Activated T-helper 17 cell treated with anti-CD3 and anti-CD28 coated beads, Interleukin-2, amount 50 U/mL, for 72 hours (primary cell): ENCODE data around the gene ZNF253. TPM values are rescaled to one million over a fixed set of nuclear protein-coding genes. Genes with fewer than 3 reads are reported as not detected.
"Not testable (repeated sequence)": the region's sequence is repeated elsewhere in the genome, so short reads cannot be mapped to it uniquely, and the experiment has no call there.

Experiments used
- ATAC-seq: fragments of 150-1000 bp; cut with Tn5 transposase; replicated peaks from 2 replicates; pipeline ENCODE4 v1.10.0; 2021; ENCODE audit warnings: mild to moderate bottlenecking, moderate library complexity
- H3K27ac Mint-ChIP-seq: one replicate; pipeline ENCODE4 v1.8.0; 2022; ENCODE audit warnings: mixed read lengths
- H3K27me3 Mint-ChIP-seq: one replicate; pipeline ENCODE4 v1.8.0; 2022; ENCODE audit warnings: mixed read lengths
- H3K36me3 Mint-ChIP-seq: one replicate; pipeline ENCODE4 v1.8.0; 2022; ENCODE audit warnings: low read depth, mild to moderate bottlenecking, mixed read lengths
- H3K4me1 Mint-ChIP-seq: one replicate; pipeline ENCODE4 v1.8.0; 2022; ENCODE audit warnings: mixed read lengths
- H3K4me3 Mint-ChIP-seq: one replicate; pipeline ENCODE4 v1.8.0; 2022; ENCODE audit warnings: mild to moderate bottlenecking, mixed read lengths
- H3K9me3 Mint-ChIP-seq: one replicate; pipeline ENCODE4 v1.8.0; 2022; ENCODE audit warnings: mixed read lengths
- total RNA-seq, 2 donors: library from RNA; stranded (reverse); gene quantifications; one replicate each; pipeline ENCODE4 v1.2.3, GENCODE V29; 2022

ZNF253 gene
- total RNA-seq, 2 donors from 2014 or later = 15.7 to 17.9 TPM

DNA sequence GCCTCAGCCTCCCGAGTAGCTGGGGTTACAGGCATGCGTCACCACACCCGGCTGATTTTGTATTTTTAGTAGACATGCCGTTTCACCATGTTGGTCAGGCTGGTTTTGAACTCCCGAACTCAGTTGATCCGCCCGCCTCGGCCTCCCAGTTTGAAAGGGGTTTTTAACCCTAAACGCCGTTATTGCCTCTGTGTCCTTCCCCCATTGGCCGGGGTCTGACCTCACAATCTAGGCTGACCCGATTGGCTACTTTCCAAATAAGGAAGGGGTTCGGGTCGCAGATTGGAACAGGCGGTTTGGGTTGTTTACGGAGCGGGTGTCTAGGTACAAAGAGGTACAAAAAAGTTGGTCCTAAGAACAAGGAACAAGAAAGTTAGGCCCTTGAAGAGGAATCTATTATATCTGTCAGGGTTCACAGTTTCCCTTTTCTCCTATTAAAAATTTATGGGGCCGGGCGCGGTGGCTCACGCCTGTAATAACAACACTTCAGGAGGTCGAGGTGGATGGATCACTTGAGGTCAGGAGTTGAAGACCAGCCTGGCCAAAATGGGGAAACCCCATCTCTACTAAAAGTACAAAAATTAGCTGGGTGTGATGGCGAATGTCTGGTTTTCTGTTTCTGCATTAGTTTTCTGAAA lies 1.0 kb downstream of the ZNF253 start:
- ATAC-seq = peak; percentile 35
- H3K27ac Mint-ChIP-seq = peak overlapping the region; percentile 97
- H3K9me3 Mint-ChIP-seq = peaks cover 4% of the 10 kb centered on the region
- H3K4me1 Mint-ChIP-seq = peaks cover 17% of the 10 kb centered on the region
- H3K36me3 Mint-ChIP-seq = peaks cover 36% of the 10 kb centered on the region
- H3K4me3 Mint-ChIP-seq = peak overlapping the region; percentile 99
- no peaks in the 10 kb centered on the region for H3K27me3 Mint-ChIP-seq

DNA sequence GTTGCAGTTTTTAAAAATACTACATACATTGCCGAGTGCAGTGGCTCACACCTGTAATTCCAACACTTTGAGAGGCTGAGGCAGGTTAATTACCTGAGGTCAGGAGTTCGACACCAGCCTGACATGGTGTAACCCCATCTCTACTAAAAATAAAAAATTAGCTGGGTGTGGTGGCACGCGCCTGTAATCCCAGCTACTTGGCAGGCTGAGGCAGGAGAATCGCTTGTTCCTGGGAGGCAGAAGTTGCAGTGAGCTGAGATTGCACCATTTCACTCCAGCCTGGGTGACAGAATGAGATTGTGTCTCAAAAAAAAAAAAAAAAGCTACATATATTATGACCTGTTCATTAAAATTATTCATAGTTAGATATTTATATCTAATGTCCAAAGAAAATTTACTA lies 4.4 kb downstream of the ZNF253 start:
- peaks cover 54% of the 10 kb centered on the region for H3K36me3 Mint-ChIP-seq
- H3K4me3 Mint-ChIP-seq = not testable (repeated sequence)

DNA sequence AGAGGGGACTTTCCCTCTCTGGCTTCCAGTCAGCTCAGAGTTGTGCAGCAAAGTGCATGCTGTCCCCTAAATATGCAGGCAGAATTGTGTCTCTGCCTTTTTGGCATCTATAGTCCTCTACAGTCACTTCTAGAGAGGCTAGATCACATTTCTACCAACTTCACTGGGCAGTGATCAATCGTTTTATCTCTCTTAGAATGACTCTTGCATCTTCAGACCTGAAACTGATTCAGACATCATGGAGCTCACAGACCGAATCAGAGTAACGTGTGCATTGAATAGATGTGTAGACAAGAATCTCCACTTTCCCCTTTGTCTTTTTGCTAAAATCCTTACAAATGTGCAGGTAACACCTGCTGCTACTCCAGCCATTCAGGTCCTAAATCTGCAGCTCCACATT lies 6.2 kb downstream of the ZNF253 start:
- peaks cover 24% of the 10 kb centered on the region for H3K4me1 Mint-ChIP-seq
- peak; percentile 91 for ATAC-seq
- H3K27ac Mint-ChIP-seq = peak overlapping the region; percentile 73
- H3K9me3 Mint-ChIP-seq = no peaks in the 10 kb centered on the region
- peak overlapping the region; percentile 64 for H3K4me3 Mint-ChIP-seq
- H3K27me3 Mint-ChIP-seq = no peaks in the 10 kb centered on the region
- H3K36me3 Mint-ChIP-seq = peaks cover 57% of the 10 kb centered on the region

More for the DNA sequence above, 4.4 kb downstream of the ZNF253 start:
- H3K9me3 Mint-ChIP-seq, H3K27me3 Mint-ChIP-seq, ATAC-seq, H3K27ac Mint-ChIP-seq: not testable (repeated sequence)
- H3K4me1 Mint-ChIP-seq = peaks cover 24% of the 10 kb centered on the region

DNA sequence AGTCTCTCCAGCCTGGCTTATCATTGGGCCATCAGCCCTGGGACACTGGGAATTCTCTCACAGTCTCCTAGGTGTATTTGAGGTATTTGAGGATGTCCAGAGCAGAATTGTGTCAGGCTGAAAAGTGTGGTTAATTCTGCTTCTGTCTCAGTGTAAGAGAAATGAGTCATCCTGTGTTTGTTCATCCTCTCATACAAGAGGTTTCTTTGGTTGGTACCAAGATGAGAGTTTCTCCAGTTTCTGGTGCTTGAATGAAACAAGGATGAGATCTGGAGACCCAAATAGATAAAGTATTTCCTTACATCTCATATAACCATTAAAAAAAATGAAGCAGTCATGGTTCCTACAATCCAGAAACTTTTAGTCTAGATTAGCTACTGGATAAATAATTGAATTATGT lies 7.7 kb downstream of the ZNF253 start:
- Mint-ChIP-seq H3K4me1 (peaks cover 24% of the 10 kb centered on the region), H3K36me3 (peaks cover 52% of the 10 kb centered on the region)

DNA sequence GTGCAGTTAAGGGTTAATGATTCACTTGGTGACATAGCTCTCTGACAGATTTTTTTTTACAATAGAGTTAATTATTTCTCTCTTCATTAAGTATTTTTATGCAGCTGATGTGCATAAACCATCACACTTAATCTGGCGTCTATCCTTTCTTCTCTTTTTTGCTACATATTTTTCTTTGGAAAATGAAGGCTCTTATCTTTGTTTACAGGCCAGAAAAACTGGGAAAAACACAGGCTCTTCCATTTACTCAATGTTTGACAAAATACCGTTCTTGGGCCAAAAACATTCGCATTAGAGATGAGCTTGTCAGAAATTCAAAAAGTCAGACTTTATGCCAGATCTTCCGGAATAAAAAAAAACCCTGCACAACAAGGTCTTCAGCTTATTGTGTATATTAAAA lies 12.0 kb downstream of the ZNF253 start:
- peaks cover 75% of the 10 kb centered on the region for H3K36me3 Mint-ChIP-seq
- no peaks in the 10 kb centered on the region for H3K9me3 Mint-ChIP-seq
- no peak overlapping the region for H3K4me3 Mint-ChIP-seq
- no peak overlapping the region for H3K27ac Mint-ChIP-seq
- no peak for ATAC-seq
- H3K4me1 Mint-ChIP-seq = peaks cover under 1% of the 10 kb centered on the region
- H3K27me3 Mint-ChIP-seq = no peaks in the 10 kb centered on the region

More for the DNA sequence above, 7.7 kb downstream of the ZNF253 start:
- no peaks in the 10 kb centered on the region for H3K27me3 Mint-ChIP-seq
- H3K27ac Mint-ChIP-seq = no peak overlapping the region
- H3K4me3 Mint-ChIP-seq = peak overlapping the region; percentile 12
- ATAC-seq = peak; percentile 84
- no peaks in the 10 kb centered on the region for H3K9me3 Mint-ChIP-seq

DNA sequence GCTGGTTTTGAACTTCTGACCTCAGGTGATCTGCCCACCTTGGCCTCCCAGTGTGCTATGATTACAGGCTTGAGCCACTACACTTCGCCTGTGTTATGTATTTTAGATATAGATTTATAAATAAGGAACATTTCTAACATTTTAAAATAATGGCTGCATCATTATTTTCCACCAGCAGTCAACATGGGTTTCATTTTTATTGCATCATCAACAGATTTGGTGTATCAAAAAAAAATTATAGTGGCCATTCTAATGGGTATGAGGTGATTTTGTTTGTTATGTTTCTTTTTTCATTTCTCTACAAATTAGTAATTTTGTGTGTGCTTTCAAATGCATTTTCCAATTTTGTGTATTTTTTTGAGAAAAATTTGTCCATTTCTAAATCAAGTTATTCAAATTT lies 18.9 kb downstream of the ZNF253 start:
- Mint-ChIP-seq H3K4me1 (no peaks in the 10 kb centered on the region), H3K27ac (no peak overlapping the region), H3K9me3 (peaks cover 9% of the 10 kb centered on the region), H3K4me3 (no peak overlapping the region), H3K36me3 (peaks cover 80% of the 10 kb centered on the region), H3K27me3 (no peaks in the 10 kb centered on the region)
- no peak for ATAC-seq

DNA sequence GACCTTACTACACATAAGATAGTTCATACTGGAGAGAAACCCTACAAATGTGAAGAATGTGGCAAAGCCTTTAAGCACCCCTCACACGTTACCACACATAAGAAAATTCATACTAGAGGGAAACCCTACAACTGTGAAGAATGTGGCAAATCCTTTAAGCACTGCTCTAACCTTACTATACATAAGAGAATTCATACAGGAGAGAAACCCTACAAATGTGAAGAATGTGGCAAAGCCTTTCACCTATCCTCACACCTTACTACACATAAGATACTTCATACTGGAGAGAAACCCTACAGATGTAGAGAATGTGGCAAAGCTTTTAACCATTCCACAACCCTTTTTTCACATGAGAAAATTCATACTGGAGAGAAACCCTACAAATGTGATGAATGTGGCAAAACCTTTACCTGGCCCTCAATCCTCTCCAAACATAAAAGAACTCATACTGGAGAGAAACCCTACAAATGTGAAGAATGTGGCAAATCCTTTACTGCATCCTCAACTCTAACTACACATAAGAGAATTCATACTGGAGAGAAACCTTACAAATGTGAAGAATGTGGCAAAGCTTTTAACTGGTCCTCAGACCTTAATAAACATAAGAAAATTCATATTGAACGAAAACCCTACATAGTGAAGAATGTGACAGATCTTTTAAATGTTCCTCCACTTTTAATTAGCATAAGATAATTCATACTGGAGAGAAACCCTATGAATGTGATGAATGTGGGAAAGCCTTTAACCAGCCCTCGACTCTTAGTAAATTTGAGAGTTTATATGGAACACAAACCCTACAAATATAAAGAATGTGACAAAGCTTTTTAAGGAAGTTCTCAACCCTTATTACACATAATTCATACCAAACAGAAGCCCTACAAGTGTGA lies 26.6 kb downstream of the ZNF253 start:
- H3K27me3 Mint-ChIP-seq, H3K4me3 Mint-ChIP-seq, H3K27ac Mint-ChIP-seq, ATAC-seq, H3K4me1 Mint-ChIP-seq: not testable (repeated sequence)
- peaks cover 49% of the 10 kb centered on the region for H3K36me3 Mint-ChIP-seq
- H3K9me3 Mint-ChIP-seq = peaks cover 26% of the 10 kb centered on the region

DNA sequence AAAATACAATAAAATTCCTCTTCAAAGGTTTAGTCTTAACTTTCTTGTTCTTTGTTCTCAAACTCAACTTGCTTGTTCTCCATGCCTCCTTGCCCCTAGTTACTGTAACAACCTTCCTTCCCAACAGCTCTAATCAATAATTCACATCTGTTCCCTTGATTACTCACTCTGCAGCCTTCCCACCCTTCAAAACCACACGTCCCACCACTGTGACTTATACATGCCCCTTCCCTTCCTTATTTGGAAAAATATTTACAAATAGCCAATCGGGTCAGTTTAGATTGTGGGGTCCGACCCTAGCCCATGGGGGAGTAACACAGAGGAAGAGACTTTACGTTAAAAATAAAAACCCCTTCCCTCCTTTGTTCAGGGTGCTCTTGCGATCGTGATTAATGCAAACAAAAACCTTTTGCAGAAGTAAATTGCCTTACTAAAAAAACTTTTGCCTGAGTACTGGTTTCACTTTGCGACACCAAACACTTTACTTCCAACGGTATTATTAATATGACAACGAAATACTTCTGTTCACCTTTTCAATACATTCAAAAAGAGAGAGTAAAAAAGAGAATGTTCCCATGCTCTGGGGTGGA lies 34.6 kb downstream of the ZNF253 start:
- Mint-ChIP-seq H3K9me3 (peaks cover 16% of the 10 kb centered on the region), H3K4me3 (peak overlapping the region; percentile 87), H3K36me3 (peaks cover 27% of the 10 kb centered on the region), H3K27ac (peak overlapping the region; percentile 75), H3K27me3 (no peaks in the 10 kb centered on the region), H3K4me1 (peaks cover 17% of the 10 kb centered on the region)
- ATAC-seq = peak; percentile 17

DNA sequence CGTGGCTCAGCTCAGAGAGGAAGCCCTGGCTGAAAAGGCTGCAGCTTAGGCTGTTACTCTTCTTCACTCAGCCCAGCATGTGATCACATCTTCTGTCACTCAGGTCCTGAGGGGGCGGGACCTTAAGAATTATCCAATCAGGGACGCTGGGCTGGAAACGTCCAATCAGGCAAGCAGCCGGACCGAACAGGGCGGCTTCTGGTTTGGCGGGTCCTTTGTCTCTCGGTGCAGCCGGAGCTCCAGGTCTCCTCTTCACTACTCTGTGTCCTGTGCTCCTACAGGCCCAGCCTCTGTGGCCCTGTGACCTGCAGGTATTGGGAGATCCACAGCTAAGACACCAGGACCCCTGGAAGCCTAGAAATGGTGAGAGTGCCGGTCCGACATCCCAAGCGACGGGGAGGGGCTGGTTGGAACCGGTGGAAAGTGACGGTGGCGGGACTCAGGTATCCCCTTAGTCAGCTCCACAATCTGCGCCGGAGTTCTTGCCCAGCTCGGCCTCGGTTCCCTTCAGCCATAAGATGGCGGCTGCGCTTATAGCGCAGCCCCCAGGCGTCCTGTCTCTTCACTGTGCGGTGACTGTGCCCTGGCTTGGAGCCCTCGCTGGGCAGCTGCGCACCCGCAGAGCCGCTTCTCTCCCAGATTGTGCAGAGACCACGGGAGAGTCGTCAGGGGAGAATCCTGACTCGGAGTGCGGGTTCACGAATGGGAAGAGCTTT lies 35.2 kb downstream of the ZNF253 start, which contains the start of gene ZNF93:
Gene ZNF93, plus strand, starts transcription at position 218 of the 716 bp plus-strand sequence. Its CDS starts 143 bp downstream, at position 361.
- peak; percentile 97 for ATAC-seq
- Mint-ChIP-seq H3K27ac (peak within 1 kb of the TSS; percentile 75), H3K4me1 (peaks cover 20% of the 10 kb centered on the region), H3K4me3 (peak within 1 kb of the TSS; percentile 87), H3K36me3 (peaks cover 31% of the 10 kb centered on the region), H3K27me3 (no peaks in the 10 kb centered on the region), H3K9me3 (peaks cover 16% of the 10 kb centered on the region)

DNA sequence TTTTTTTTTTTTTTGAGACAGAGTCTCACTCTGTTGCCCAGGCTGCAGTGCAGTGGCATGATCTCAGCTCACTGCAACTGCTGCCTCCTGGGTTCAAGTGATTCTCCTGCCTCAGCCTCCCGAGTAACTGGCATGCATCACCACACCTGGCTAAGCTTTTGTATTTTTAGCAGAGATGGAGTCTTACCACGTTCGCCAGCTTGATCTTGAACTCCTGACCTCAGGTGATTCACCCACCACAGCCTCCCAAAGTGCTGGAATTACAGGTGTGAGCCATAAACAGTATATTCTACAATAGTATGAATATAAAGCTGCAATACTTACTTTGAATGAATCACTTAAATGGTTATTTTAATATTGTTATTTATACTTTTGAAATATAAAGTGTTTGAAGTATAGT lies 41.9 kb downstream of the ZNF253 start:
- H3K4me1 Mint-ChIP-seq = peaks cover 18% of the 10 kb centered on the region
- not testable (repeated sequence) for H3K27ac Mint-ChIP-seq, H3K27me3 Mint-ChIP-seq, H3K4me3 Mint-ChIP-seq, H3K9me3 Mint-ChIP-seq, ATAC-seq
- peaks cover 41% of the 10 kb centered on the region for H3K36me3 Mint-ChIP-seq

DNA sequence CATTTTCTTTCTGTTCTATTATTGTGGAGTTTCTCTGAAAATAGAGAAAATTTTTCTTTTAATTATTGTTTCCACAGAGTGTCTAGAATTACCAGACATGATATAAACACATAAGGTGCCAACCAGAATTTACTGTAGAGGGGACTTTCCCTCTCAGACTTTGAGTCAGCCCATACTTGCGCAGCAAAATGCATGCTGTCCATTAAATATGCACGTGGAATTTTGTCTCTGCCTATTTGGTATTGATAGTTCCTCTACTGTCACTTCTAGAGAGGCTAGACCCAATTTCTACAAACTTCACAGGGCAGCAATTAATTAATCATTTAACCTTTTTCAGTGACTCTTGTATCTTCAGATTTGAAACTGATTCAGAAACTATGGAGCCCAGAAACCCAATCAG lies 44.0 kb downstream of the ZNF253 start:
- Mint-ChIP-seq H3K4me1 (peaks cover 12% of the 10 kb centered on the region), H3K9me3 (no peaks in the 10 kb centered on the region), H3K36me3 (peaks cover 26% of the 10 kb centered on the region), H3K4me3 (no peak overlapping the region), H3K27me3 (no peaks in the 10 kb centered on the region), H3K27ac (no peak overlapping the region)
- ATAC-seq = no peak

DNA sequence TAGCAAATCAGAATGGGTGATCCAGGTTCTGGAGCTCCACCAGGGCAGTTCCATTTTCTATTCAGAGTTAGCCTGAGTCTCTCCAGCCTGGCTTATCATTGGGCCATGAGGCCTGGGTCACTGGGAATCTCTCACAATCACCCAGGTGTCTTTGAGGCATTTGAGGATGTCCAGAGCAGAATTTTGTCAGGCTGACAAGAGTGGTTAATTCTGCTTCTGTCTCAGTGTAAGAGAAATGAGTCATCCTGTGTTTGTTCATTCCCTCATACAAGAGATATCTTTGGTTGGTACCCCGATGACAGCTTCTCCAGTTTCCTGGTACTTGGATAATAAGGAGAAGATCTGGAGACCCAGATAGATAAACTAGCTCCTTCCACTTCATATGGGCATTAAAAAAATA lies 45.5 kb downstream of the ZNF253 start:
- Mint-ChIP-seq H3K27ac (no peak overlapping the region), H3K27me3 (no peaks in the 10 kb centered on the region), H3K4me1 (peaks cover 4% of the 10 kb centered on the region), H3K4me3 (no peak overlapping the region), H3K36me3 (peaks cover 32% of the 10 kb centered on the region), H3K9me3 (no peaks in the 10 kb centered on the region)
- ATAC-seq = no peak

DNA sequence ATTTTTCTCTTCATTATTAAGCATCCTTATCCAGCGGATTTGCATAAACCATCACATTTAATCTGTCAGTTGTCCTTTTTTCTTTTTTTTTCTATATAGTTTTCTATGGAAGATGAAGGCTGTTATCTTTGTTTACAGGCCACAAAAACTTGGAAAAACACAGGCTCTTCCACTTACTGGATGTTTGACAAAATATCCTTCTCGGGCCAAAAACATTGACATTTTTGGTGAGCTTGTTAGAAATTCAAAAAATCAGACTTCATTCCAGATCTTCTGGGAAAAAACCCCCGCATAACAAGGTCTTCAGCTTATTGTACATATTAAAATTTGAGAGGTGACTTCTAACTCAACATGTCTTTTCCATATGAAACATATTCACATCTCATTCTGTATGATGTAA lies 48.9 kb downstream of the ZNF253 start:
- Mint-ChIP-seq H3K36me3 (peaks cover 49% of the 10 kb centered on the region), H3K4me1 (no peaks in the 10 kb centered on the region), H3K27ac (no peak overlapping the region), H3K4me3 (no peak overlapping the region), H3K27me3 (no peaks in the 10 kb centered on the region), H3K9me3 (no peaks in the 10 kb centered on the region)
- no peak for ATAC-seq

DNA sequence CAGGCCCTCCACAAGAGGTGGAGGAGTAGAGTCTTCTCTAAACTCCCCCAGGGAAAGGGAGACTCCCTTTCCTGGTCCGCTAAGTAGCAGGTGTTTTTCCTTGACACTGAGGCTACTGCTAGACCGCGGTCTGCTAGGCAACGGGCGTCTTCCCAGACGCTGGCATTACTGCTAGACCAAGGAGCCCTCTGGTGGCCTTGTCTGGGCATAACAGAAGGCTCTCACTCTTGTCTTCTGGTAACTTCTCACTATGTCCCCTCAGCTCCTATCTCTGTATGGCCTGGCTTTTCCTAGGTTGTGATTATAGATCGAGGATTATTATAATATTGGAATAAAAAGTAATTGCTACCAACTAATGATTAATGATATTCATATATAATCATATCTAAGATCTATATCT lies 64.7 kb downstream of the ZNF253 start:
- not testable (repeated sequence) for ATAC-seq, H3K27ac Mint-ChIP-seq, H3K27me3 Mint-ChIP-seq, H3K4me1 Mint-ChIP-seq, H3K4me3 Mint-ChIP-seq
- Mint-ChIP-seq H3K36me3 (peaks cover 62% of the 10 kb centered on the region), H3K9me3 (peaks cover 14% of the 10 kb centered on the region)
